ENCODE data around the gene SMIM11.
"Not testable (repeated sequence)": the region's sequence is repeated elsewhere in the genome, so short reads cannot be mapped to it uniquely, and the experiment has no call there.

SMIM11 gene

DNA sequence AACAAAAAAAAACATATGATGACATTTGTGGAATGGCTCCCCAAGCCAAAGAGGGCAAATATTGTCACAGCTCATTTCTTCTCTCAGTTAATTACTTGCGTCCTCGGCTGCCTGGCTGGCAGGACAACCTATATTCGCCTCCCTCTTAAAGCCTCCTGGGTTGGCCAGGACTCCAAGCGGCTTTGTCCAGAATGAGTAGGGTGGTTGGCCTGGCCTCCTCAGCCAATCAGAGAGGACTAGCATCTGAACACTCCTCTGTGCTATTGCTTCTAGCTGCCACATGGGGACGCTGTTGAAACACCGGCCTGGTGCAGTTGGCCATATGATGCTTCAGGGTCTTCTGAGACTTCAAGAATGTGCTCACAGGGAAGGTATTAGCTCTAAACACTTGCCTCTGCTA, 53.1 kb downstream of the SMIM11 start:
- not testable (repeated sequence) for DNase-seq

DNA sequence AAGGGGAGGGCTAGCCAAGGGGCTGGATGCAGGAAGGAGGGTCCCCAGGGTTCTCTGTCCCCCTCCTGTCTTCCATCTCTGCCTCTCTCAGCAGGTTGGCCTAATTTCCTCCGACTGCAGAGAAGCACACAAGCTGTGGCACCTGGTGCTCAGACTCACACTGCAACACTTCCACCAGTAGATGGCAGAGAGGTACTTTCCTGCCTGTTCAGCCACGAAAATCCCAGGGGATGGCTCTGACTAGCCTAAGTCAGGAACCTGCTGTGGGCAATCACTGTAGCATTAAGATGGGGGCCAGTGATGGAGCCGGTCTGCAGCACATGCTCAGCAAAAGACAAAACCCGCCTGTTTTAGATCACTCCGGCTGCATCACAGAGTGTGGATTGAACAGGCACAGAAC, 54.4 kb downstream of the SMIM11 start:
- DNase-seq = not testable (repeated sequence)
